SU-DHL-6 (cell line): Measurements from ENCODE around the gene CAP2.

Experiments used
- EZH2phosphoT487 ChIP-seq: fragments of 200-600 bp; sonication (generic), shearing (Covaris generic); conservative IDR thresholded peaks from 2 replicates; pipeline ENCODE4 v1.6.1; 2018; ENCODE audit warnings: mild to moderate bottlenecking, antibody characterized with exemption, low read length, moderate library complexity, mixed read lengths
- TF ChIP-seq, protein P1 (sequence below): fragments of 200-600 bp; sonication (generic); IDR thresholded peaks from one replicate; pipeline ENCODE4 v1.5.1; 2017; ENCODE audit warnings: antibody characterized with exemption, mild to moderate bottlenecking, low read length, moderate library complexity; ENCODE audit not compliant: insufficient read depth, poor library complexity, severe bottlenecking

DNA sequence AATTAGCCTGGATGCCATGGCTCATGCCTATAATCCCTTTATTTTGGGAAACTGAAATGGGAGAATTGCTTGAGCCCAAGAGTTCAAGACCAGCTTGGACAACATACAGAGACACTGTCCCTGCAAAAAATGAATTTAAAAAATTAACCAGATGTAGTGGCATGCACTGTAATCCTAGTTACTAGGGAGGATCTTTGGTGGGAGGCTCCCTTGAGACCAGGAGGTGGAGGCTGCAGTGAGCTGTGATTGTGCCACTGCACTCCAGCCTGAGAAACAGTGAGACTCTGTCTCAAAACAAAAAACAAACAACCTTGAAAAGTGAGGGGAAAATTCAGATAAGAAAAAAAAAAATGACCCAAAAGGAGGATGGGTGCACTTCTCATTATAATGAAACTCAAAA is 23.4 kb downstream of the CAP2 start:
- TF ChIP-seq, protein P1, sequence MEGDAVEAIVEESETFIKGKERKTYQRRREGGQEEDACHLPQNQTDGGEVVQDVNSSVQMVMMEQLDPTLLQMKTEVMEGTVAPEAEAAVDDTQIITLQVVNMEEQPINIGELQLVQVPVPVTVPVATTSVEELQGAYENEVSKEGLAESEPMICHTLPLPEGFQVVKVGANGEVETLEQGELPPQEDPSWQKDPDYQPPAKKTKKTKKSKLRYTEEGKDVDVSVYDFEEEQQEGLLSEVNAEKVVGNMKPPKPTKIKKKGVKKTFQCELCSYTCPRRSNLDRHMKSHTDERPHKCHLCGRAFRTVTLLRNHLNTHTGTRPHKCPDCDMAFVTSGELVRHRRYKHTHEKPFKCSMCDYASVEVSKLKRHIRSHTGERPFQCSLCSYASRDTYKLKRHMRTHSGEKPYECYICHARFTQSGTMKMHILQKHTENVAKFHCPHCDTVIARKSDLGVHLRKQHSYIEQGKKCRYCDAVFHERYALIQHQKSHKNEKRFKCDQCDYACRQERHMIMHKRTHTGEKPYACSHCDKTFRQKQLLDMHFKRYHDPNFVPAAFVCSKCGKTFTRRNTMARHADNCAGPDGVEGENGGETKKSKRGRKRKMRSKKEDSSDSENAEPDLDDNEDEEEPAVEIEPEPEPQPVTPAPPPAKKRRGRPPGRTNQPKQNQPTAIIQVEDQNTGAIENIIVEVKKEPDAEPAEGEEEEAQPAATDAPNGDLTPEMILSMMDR, result no peak
- no peak for TF ChIP-seq EZH2phosphoT487
